ENCODE data around the gene GALNT12.

DNA sequence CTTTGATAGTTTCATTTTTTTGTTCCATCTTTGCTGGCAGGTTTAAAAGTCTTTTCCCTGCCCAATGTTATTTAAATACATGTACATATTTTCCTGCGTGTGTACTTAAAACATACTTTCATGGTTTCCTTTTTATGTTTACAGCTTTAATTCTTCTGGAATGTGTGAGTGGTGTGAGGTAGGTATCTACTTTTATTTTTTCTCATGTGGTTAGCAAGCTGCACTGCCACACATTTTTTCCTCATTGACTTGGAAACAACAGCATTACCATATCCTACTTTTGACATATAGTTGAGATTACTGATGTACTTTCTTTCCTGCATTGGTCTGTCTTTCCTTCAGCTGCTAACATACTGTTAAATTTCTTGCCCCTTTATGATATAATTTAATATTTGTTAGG lies 84.8 kb downstream of the GALNT12 start:
- no peak for TF ChIP-seq ZNF623 (tag by site-specific recombination; IDR thresholded peaks at IDR 0.05)
- no peak for TF ChIP-seq CTCF (tag by site-specific recombination; IDR thresholded peaks at IDR 0.05)
- TF ChIP-seq MYNN (tag by site-specific recombination; IDR thresholded peaks at IDR 0.05; ENCODE audit: borderline replicate concordance), result no peak
- no peak for TF ChIP-seq ZNF747 (tag by site-specific recombination; IDR thresholded peaks at IDR 0.05)

Data from HEK293 (cell line).